H1 (cell line): ENCODE data around the gene CXCR1. TPM values are rescaled to one million over a fixed set of nuclear protein-coding genes. Genes with fewer than 3 reads are reported as not detected.

Experiments
- CTCF ChIA-PET: fragments of 300-600 bp; sonication (Branson Sonifier 250); formaldehyde crosslinking; loops from one replicate; lab custom pipeline; 2021; ENCODE audit not compliant: partially characterized antibody; lab: Charles Lee
- POLR2A ChIA-PET: fragments of 300-600 bp; sonication (Branson Sonifier 250); formaldehyde crosslinking; loops from one replicate; lab custom pipeline; 2021; ENCODE audit warnings: inconsistent platforms; ENCODE audit not compliant: partially characterized antibody; lab: Charles Lee
- DNase-seq, 2 experiments: peaks; one replicate each; pipeline versions ENCODE4 v3.0.0 to v3.0.0-alpha.2; 2010 to 2022; ENCODE audit warnings: low spot score in 2 of 2, low read depth in 1 of 2, mixed read lengths in 1 of 2
- FAIRE-seq: peaks from 2 replicates; lab custom pipeline; 2011; peaks lifted over from hg19 to GRCh38; lab: Jason Lieb, UNC
- H2AFZ ChIP-seq: 2 replicates; pipeline ENCODE4 v1.8.1; 2012; ENCODE audit warnings: low read length, inconsistent platforms
- H2AK5ac ChIP-seq: 2 replicates; pipeline ENCODE4 v1.6.1; 2013; ENCODE audit warnings: low read depth, low read length
- H2BK120ac ChIP-seq: replicated peaks from 2 replicates; pipeline ENCODE3; 2013; ENCODE audit warnings: low read depth, low read length, inconsistent platforms
- H2BK12ac ChIP-seq: 2 replicates; pipeline ENCODE4 v1.6.1; 2013; ENCODE audit warnings: low read depth, low read length
- H2BK15ac ChIP-seq: 2 replicates; pipeline ENCODE4 v1.6.1; 2013; ENCODE audit warnings: low read length
- H2BK20ac ChIP-seq: 2 replicates; pipeline ENCODE4 v1.6.1; 2013; ENCODE audit warnings: low read length
- H2BK5ac ChIP-seq: 2 replicates; pipeline ENCODE4 v1.6.1; 2013; ENCODE audit warnings: low read depth, low read length
- H3K14ac ChIP-seq: 2 replicates; pipeline ENCODE4 v1.6.1; 2013; ENCODE audit warnings: inconsistent platforms; ENCODE audit not compliant: insufficient read length
- H3K18ac ChIP-seq: 2 replicates; pipeline ENCODE4 v1.6.1; 2013; ENCODE audit warnings: low read length; ENCODE audit errors: extremely low read depth
- H3K23ac ChIP-seq: 2 replicates; pipeline ENCODE4 v1.6.1; 2013; ENCODE audit warnings: inconsistent platforms; ENCODE audit not compliant: insufficient read length
- H3K23me2 ChIP-seq: 2 replicates; pipeline ENCODE4 v1.6.1; 2013; ENCODE audit warnings: low read depth, low read length
- H3K27ac ChIP-seq: 2 replicates; pipeline ENCODE4 v1.6.1; 2011; ENCODE audit warnings: low read depth, low read length, inconsistent platforms
- H3K27me3 ChIP-seq, 4 experiments: replicated peaks in 1 of 4; 1 replicate in 1 of 4; 2 replicates in 3 of 4; pipeline versions ENCODE4 v1.6.1 to v1.8.1; 2011 to 2013; ENCODE audit warnings: low read length in 3 of 4, mild to moderate bottlenecking in 3 of 4, inconsistent platforms in 2 of 4, mixed read lengths in 2 of 4, moderate library complexity in 1 of 4; ENCODE audit not compliant: control insufficient read depth in 3 of 4, insufficient read depth in 3 of 4; ENCODE audit errors: extremely low read depth in 1 of 4
- H3K36me3 ChIP-seq, 4 experiments: 2 replicates each; pipeline versions ENCODE4 v1.6.1 to v1.8.1; 2011 to 2013; ENCODE audit warnings: mild to moderate bottlenecking in 4 of 4, low read length in 3 of 4, moderate library complexity in 2 of 4, control low read depth in 1 of 4, inconsistent platforms in 1 of 4; ENCODE audit not compliant: insufficient read depth in 4 of 4, control insufficient read depth in 2 of 4
- H3K4ac ChIP-seq: replicated peaks from 2 replicates; pipeline ENCODE3; 2013; ENCODE audit warnings: low read length, low read depth, mixed read lengths, inconsistent platforms; ENCODE audit not compliant: insufficient read length
- H3K4me1 ChIP-seq, 4 experiments: replicated peaks in 1 of 4; 1 replicate in 1 of 4; 2 replicates in 3 of 4; pipeline versions ENCODE4 v1.6.1 to v1.8.1; 2011 to 2013; ENCODE audit warnings: low read length in 3 of 4, inconsistent platforms in 2 of 4, mixed read lengths in 1 of 4; ENCODE audit not compliant: insufficient read depth in 4 of 4, control insufficient read depth in 3 of 4
- H3K4me2 ChIP-seq, 2 experiments: 2 replicates each; pipeline versions ENCODE4 v1.6.1 to v1.8.1; 2011 to 2013; ENCODE audit warnings: low read depth in 2 of 2, low read length in 2 of 2, control low read depth in 1 of 2, inconsistent platforms in 1 of 2, mild to moderate bottlenecking in 1 of 2; ENCODE audit not compliant: insufficient read depth in 1 of 2
- H3K4me3 ChIP-seq, 4 experiments: fragments of 200-600, 300-600 bp in 1 of 4; sonication (generic), shearing (Covaris generic), sonication (Bioruptor Twin) in 1 of 4; 2 replicates each; pipeline versions ENCODE4 v1.5.1 to v1.8.1; 2011 to 2016; ENCODE audit warnings: low read length in 4 of 4, low read depth in 3 of 4, control low read depth in 2 of 4, inconsistent platforms in 2 of 4, mild to moderate bottlenecking in 2 of 4, mixed read lengths in 1 of 4, moderate library complexity in 1 of 4; ENCODE audit not compliant: insufficient read depth in 2 of 4; ENCODE audit errors: extremely low read depth in 1 of 4
- H3K56ac ChIP-seq: replicated peaks from 2 replicates; pipeline ENCODE3; 2013; ENCODE audit warnings: low read depth, mild to moderate bottlenecking, mixed read lengths, low read length, inconsistent platforms; ENCODE audit not compliant: insufficient read length
- H3K79me1 ChIP-seq: 2 replicates; pipeline ENCODE4 v1.6.1; 2013; ENCODE audit warnings: low read depth, low read length, control low read depth
- H3K79me2 ChIP-seq, 2 experiments: 2 replicates each; pipeline versions ENCODE4 v1.6.1 to v1.8.1; 2012 to 2013; ENCODE audit warnings: low read length in 2 of 2, mild to moderate bottlenecking in 2 of 2, inconsistent platforms in 1 of 2; ENCODE audit not compliant: insufficient read depth in 2 of 2, control insufficient read depth in 1 of 2
- H3K9ac ChIP-seq, 4 experiments: replicated peaks in 1 of 4; 1 replicate in 1 of 4; 2 replicates in 3 of 4; pipeline versions ENCODE4 v1.6.1 to v1.8.1; 2011 to 2013; ENCODE audit warnings: low read depth in 3 of 4, low read length in 3 of 4, control low read depth in 2 of 4, mild to moderate bottlenecking in 2 of 4, moderate library complexity in 2 of 4, inconsistent platforms in 1 of 4; ENCODE audit errors: extremely low read depth in 1 of 4
- H3K9me3 ChIP-seq, 2 experiments: 2 replicates each; pipeline versions ENCODE4 v1.6.1 to v1.8.1; 2012 to 2013; ENCODE audit warnings: mild to moderate bottlenecking in 2 of 2, moderate library complexity in 2 of 2, control low read depth in 1 of 2, inconsistent platforms in 1 of 2, low read depth in 1 of 2, low read length in 1 of 2, mixed read lengths in 1 of 2; ENCODE audit not compliant: insufficient read depth in 2 of 2
- H4K20me1 ChIP-seq, 2 experiments: replicated peaks in 1 of 2; 2 replicates each; pipeline versions ENCODE3 to v1.8.1; 2011 to 2013; ENCODE audit warnings: inconsistent platforms in 2 of 2, low read length in 2 of 2, mild to moderate bottlenecking in 1 of 2; ENCODE audit not compliant: insufficient read depth in 2 of 2, control insufficient read depth in 1 of 2
- H4K5ac ChIP-seq: 2 replicates; pipeline ENCODE4 v1.6.1; 2013; ENCODE audit warnings: low read length, low read depth, mixed read lengths, inconsistent platforms; ENCODE audit not compliant: insufficient read length
- H4K8ac ChIP-seq: 2 replicates; pipeline ENCODE4 v1.8.0; 2013; ENCODE audit warnings: mild to moderate bottlenecking, moderate library complexity, low read length, inconsistent platforms; ENCODE audit not compliant: insufficient read depth; ENCODE audit errors: extremely low read depth
- H4K91ac ChIP-seq: replicated peaks from 2 replicates; pipeline ENCODE3; 2013; ENCODE audit warnings: low read length, mixed read lengths, inconsistent platforms; ENCODE audit not compliant: insufficient read length
- SP1 ChIP-seq: IDR thresholded peaks from 2 replicates; pipeline ENCODE4 v1.6.1; 2011; ENCODE audit warnings: low read depth, low read length
- WGBS, 2 experiments: shearing (Covaris generic) in 1 of 2; methylation state at CpG; one replicate each; pipeline versions ENCODE4 v1.1.6 to v1.1.7; 2013 to 2015; ENCODE audit warnings: low lambda C conversion rate in 2 of 2, mixed read lengths in 2 of 2, inconsistent platforms in 1 of 2, low coverage in 1 of 2, missing lambda C conversion rate in 1 of 2; ENCODE audit not compliant: insufficient replicate concordance in 2 of 2, insufficient coverage in 1 of 2, insufficient read length in 1 of 2; ENCODE audit errors: extremely low coverage in 1 of 2, missing lambda C conversion rate in 1 of 2; 5-methylcytosine and 5-hydroxymethylcytosine counted together
- polyA plus RNA-seq, 7 experiments: library from polyadenylated mRNA; depleted of rRNA in 3 of 7; stranded (reverse) in 5 of 7; unstranded in 2 of 7; fragments of >200 nt in 5 of 7; fragments of 200-250 nt in 2 of 7; gene quantifications; 1 replicate in 5 of 7; 2 replicates in 1 of 7; 4 replicates in 1 of 7; pipeline versions ENCODE4 v1.2.1 to v1.2.3, GENCODE V29; 2011 to 2013; ENCODE audit warnings: missing spikeins in 2 of 7, mixed read lengths in 2 of 7
- total RNA-seq: library from RNA; stranded (reverse); fragmentation: NEBNext Ultra II Directional; extraction: Animal tissue kit (Norgen Biotek cat#: 25700); gene quantifications from 2 replicates; pipeline ENCODE4 v1.2.1, GENCODE V29; 2021

Gene CXCR1
- total and polyA plus RNA-seq, 2 of the 8 experiments (the other 6 are each of a cell fraction or from before 2014, with no cell fraction given): not detected

- Histone ChIP-seq H4K8ac (no peak overlapping the region), H3K18ac (no peak overlapping the region), H2BK20ac (no peak overlapping the region), H2BK120ac (no peak overlapping the region), H3K4me1 (no peaks in the 10 kb centered on the region), H3K9me3 (no peaks in the 10 kb centered on the region), H3K14ac (no peak overlapping the region), H3K23me2 (peaks cover 2% of the 10 kb centered on the region; the same call in 1 of the 2 replicates), H4K5ac (no peak overlapping the region), H3K23ac (no peak overlapping the region), H3K27me3 (no peaks in the 10 kb centered on the region), H3K4ac (no peak overlapping the region), H3K79me2 (no peaks in the 10 kb centered on the region), H2BK12ac (no peak overlapping the region), H3K79me1 (no peaks in the 10 kb centered on the region), H2AFZ (no peak overlapping the region), H3K36me3 (no peaks in the 10 kb centered on the region), H3K27ac (no peak overlapping the region), H3K56ac (no peak overlapping the region), H4K20me1 (no peaks in the 10 kb centered on the region), H2BK15ac (no peak overlapping the region), H3K9ac (no peak overlapping the region), H2BK5ac (no peak overlapping the region), H2AK5ac (no peak overlapping the region), H4K91ac (no peak overlapping the region), H3K4me3 (no peak overlapping the region), H3K4me2 (no peak overlapping the region)
- WGBS, 2 experiments: 88% methylated on average over 3 of the region's 3 CpGs; no CpG with 5 or more reads in 1 of the 2 experiments
- no peak for DNase-seq
- FAIRE-seq: no peak
- CTCF ChIA-PET: interaction anchor here (0.6 to 1.4 kb wide), 2 partner anchors 15 to 57 kb away, joined by 4 to 6 read pairs; no protein-coding TSS in a partner anchor
- POLR2A ChIA-PET: interaction anchor here (1.1 kb wide), 1 partner anchor 20 kb away, joined by 3 read pairs; no protein-coding TSS in a partner anchor
- no peak for TF ChIP-seq SP1
Measured at GRCh38 chr2:218202266-218202665, 35.5 kb upstream of the CXCR1 start.
